ENCODE measurements around the gene RHBDD3.

DNA sequence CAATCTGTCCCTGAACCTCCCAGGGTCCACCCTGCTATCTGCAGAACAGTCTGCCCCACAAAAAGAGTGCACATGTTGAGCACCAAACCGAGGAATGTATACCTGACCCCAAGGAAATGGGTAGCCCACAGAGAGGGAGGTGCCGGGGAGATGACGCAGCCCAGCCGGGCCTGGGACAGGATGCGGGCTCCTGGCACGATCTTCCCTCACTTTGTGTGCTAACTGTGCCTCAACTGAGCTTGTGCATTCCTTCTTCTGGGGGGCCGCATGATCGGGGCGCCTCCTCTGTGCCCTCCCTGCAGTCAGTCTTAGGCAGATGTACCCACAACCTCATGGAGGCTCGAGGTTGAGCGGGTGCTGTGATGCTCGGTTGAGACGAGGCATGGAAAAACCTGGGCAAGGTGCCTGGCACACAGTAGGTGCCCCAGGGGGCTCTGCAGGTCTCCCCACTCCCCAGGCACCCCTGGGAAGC, 41.0 kb upstream of the RHBDD3 start:
- TF ChIP-seq CTCF (IDR thresholded peaks at IDR 0.05) (no peak), POLR2AphosphoS5 (IDR thresholded peaks at IDR 0.05) (no peak), POLR2A (IDR thresholded peaks at IDR 0.05) (no peak)
